Dendritic cell treated with granulocyte-macrophage colony-stimulating factor and Interleukin-4, amounts not matched to agents 40 ng/mL and 50 ng/mL, for 4 days (primary cell): Measurements from ENCODE around the gene PRKCH.

Experiments
- H3K27ac Mint-ChIP-seq: one replicate; pipeline ENCODE4 v1.8.0; 2022; ENCODE audit warnings: mild to moderate bottlenecking, mixed read lengths
- H3K27me3 Mint-ChIP-seq: one replicate; pipeline ENCODE4 v1.8.0; 2022; ENCODE audit warnings: mild to moderate bottlenecking, mixed read lengths
- H3K36me3 Mint-ChIP-seq: one replicate; pipeline ENCODE4 v1.8.0; 2022; ENCODE audit warnings: low read depth, mixed read lengths
- H3K4me1 Mint-ChIP-seq: one replicate; pipeline ENCODE4 v1.8.0; 2022; ENCODE audit warnings: low read depth, mixed read lengths
- H3K4me3 Mint-ChIP-seq: one replicate; pipeline ENCODE4 v1.8.0; 2022; ENCODE audit warnings: mild to moderate bottlenecking, moderate library complexity, mixed read lengths
- H3K9me3 Mint-ChIP-seq: one replicate; pipeline ENCODE4 v1.8.0; 2022; ENCODE audit warnings: mixed read lengths
- intact Hi-C: fragments of 100-400 bp; cut with micrococcal nuclease; formaldehyde crosslinking; loops from one replicate; pipeline ENCODE4 v1.15.0; 2022

Gene PRKCH

DNA sequence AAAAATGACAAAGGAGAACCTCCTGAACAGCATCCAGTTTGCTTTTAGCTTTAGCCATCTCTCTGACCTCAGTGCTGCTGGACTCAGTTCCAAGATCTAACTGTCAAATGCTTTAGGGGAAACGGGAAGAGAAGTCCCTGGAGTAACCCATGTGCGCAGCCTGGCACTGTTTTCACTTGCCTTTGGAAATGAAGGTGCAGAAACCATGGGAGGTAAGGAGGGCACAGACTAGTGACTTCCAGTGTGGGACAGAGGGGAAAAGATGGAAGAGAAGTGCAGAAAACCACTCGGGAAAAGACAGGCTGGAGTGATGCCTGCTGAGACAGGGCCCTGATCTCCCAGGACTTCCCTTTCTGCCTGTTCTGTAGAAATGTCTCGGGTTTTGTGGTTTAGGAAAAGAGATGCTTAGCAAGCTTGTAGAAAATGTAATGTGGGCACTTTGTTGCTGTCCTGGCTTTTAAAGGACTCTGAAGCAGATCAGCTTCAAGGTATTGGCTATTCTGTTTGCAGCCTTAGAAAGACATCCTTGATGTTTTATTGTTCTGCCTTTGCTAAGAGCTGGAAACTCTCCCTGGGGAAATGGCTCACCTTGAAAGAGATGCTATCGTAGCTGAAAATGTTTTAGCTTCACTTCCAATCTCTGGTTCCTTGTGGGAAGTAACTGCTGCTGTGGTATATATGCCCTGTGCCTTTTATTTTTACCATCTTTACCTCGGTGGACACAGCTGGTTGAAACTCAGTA is 249.3 kb downstream of the PRKCH start:
- H3K27ac Mint-ChIP-seq: peak overlapping the region; percentile 90
- H3K27me3 Mint-ChIP-seq: no peaks in the 10 kb centered on the region
- intact Hi-C loops: loop anchor here (2.0 to 5.0 kb wide), 2 partner anchors 18 to 127 kb away; partner anchors contain the start of gene HIF1A
- no peaks in the 10 kb centered on the region for H3K9me3 Mint-ChIP-seq
- H3K4me1 Mint-ChIP-seq: peaks cover 87% of the 10 kb centered on the region
- peak overlapping the region; percentile 76 for H3K4me3 Mint-ChIP-seq
- peaks cover 4% of the 10 kb centered on the region for H3K36me3 Mint-ChIP-seq

DNA sequence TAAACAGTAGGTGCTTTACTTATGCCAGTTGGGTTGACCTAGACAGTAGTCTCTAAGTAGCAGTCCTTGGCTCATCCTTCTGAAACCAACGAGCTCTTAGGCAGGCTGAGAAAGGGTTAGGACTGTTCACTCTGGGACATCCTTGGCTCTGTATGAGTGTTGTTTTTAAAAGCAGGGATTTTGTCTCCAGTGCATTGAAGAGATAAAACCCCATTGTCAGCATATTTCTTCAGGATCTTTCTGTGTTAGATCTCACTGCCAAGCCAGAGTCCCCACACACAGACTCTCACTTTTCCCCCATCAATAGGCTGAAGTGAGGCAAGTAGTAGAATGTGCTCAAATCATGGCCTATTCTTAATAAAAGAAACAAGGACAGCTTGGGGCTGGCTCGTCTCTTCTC is 250.5 kb downstream of the PRKCH start:
- Mint-ChIP-seq H3K27me3 (no peaks in the 10 kb centered on the region), H3K4me3 (peak overlapping the region; percentile 28), H3K27ac (peak overlapping the region; percentile 90), H3K9me3 (no peaks in the 10 kb centered on the region), H3K36me3 (peaks cover 4% of the 10 kb centered on the region), H3K4me1 (peaks cover 87% of the 10 kb centered on the region)
- intact Hi-C loops: loop anchor here (2.0 to 5.0 kb wide), 2 partner anchors 19 to 125 kb away; partner anchors contain the start of gene HIF1A

- Mint-ChIP-seq H3K4me3 (peak overlapping the region; percentile 42), H3K9me3 (no peaks in the 10 kb centered on the region), H3K4me1 (peaks cover 81% of the 10 kb centered on the region), H3K27ac (peak overlapping the region; percentile 90), H3K27me3 (no peaks in the 10 kb centered on the region), H3K36me3 (no peaks in the 10 kb centered on the region)
- intact Hi-C loops: loop anchor here (5.0 kb wide), 1 partner anchor 124 kb away; the partner anchor contains the start of gene HIF1A
Measured at GRCh38 chr14:61573321-61573720, 251.9 kb downstream of the PRKCH start.

DNA sequence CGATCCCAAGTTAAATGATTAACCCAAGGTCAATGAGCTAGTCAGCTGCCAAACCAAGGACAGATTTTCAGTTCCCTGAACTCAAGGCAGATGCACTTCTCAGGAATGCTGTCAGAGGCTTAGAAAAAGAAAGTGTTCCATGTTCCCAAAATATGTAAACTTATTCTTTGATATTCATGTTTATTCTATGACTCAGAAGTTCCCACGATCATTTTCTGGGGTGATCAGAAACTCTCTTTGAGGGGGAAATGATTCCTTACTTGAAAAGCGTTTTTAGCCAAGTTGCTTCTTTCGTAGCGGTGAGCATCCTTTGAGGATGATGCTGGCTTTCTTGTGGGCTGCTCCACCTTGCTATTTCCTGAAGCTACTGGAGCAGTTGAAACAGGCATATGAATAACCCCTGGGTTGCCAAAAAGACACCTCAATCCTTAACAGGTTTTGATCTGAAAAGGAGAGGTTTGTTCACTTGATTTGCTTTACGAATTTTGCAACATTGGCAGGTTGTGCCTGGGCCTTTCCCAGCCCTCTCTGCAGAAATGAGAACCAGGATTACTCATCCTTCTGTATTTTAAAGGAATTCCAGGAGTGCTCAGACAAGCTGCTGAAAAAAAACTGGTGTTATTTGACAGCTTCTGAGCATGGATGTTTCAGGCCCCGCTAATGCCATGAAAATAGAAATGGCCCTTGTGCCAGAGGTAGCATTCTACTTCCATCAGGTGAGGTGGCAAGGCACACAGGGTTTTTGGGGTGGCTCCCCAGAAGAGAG is 252.6 kb downstream of the PRKCH start:
- no peaks in the 10 kb centered on the region for H3K9me3 Mint-ChIP-seq
- peak overlapping the region; percentile 90 for H3K27ac Mint-ChIP-seq
- peaks cover 74% of the 10 kb centered on the region for H3K4me1 Mint-ChIP-seq
- H3K27me3 Mint-ChIP-seq: no peaks in the 10 kb centered on the region
- no peaks in the 10 kb centered on the region for H3K36me3 Mint-ChIP-seq
- H3K4me3 Mint-ChIP-seq: peak overlapping the region; percentile 42
- intact Hi-C loops: loop anchor here (5.0 kb wide), 1 partner anchor 123 kb away; the partner anchor contains the start of gene HIF1A

GRCh38 chr14:61574514-61574807 is 253.1 kb downstream of the PRKCH start:
- peak overlapping the region; percentile 90 for H3K27ac Mint-ChIP-seq
- intact Hi-C loops: loop anchor here (5.0 kb wide), 1 partner anchor 123 kb away; the partner anchor contains the start of gene HIF1A
- no peak overlapping the region for H3K4me3 Mint-ChIP-seq
- H3K9me3 Mint-ChIP-seq: no peaks in the 10 kb centered on the region
- H3K27me3 Mint-ChIP-seq: no peaks in the 10 kb centered on the region
- no peaks in the 10 kb centered on the region for H3K36me3 Mint-ChIP-seq
- H3K4me1 Mint-ChIP-seq: peaks cover 71% of the 10 kb centered on the region

- no peaks in the 10 kb centered on the region for H3K9me3 Mint-ChIP-seq
- intact Hi-C loops: no loop called here
- peaks cover 71% of the 10 kb centered on the region for H3K4me1 Mint-ChIP-seq
- no peak overlapping the region for H3K27ac Mint-ChIP-seq
- H3K36me3 Mint-ChIP-seq: no peaks in the 10 kb centered on the region
- no peak overlapping the region for H3K4me3 Mint-ChIP-seq
- H3K27me3 Mint-ChIP-seq: no peaks in the 10 kb centered on the region
Measured at GRCh38 chr14:61575126-61575525, 253.7 kb downstream of the PRKCH start.

GRCh38 chr14:61575551-61576150 is 254.3 kb downstream of the PRKCH start:
- H3K27me3 Mint-ChIP-seq: no peaks in the 10 kb centered on the region
- peaks cover 71% of the 10 kb centered on the region for H3K4me1 Mint-ChIP-seq
- peak overlapping the region; percentile 59 for H3K27ac Mint-ChIP-seq
- intact Hi-C loops: no loop called here
- no peaks in the 10 kb centered on the region for H3K36me3 Mint-ChIP-seq
- no peak overlapping the region for H3K4me3 Mint-ChIP-seq
- H3K9me3 Mint-ChIP-seq: no peaks in the 10 kb centered on the region

DNA sequence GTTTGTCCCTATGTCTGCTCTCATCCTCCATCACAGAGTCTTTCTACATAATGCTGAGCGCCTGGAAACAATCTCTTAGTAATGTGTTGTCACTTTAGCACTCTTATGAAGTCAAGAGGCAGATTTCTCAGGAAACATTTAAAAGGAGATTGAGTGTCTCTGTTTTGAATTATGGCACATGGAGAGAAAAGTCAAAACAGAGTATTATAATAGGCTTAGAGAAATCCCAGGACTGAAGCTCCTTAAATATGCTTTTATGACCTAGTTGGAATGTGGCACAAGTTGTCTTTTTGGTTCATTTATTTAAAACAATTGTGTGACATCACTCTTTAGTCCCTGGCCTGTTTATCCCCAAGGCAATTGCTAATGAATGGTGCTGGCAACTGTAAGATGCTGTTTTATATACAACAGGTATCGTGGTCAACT is 256.1 kb downstream of the PRKCH start:
- Mint-ChIP-seq H3K27ac (no peak overlapping the region), H3K4me3 (no peak overlapping the region), H3K9me3 (no peaks in the 10 kb centered on the region), H3K4me1 (peaks cover 67% of the 10 kb centered on the region), H3K36me3 (no peaks in the 10 kb centered on the region), H3K27me3 (no peaks in the 10 kb centered on the region)
- intact Hi-C loops: no loop called here

GRCh38 chr14:61578745-61579144 is 257.4 kb downstream of the PRKCH start:
- Mint-ChIP-seq H3K27ac (no peak overlapping the region), H3K4me1 (peaks cover 55% of the 10 kb centered on the region), H3K4me3 (no peak overlapping the region), H3K9me3 (no peaks in the 10 kb centered on the region), H3K36me3 (no peaks in the 10 kb centered on the region), H3K27me3 (no peaks in the 10 kb centered on the region)
- intact Hi-C loops: no loop called here

- Mint-ChIP-seq H3K4me3 (no peak overlapping the region), H3K9me3 (no peaks in the 10 kb centered on the region), H3K27ac (no peak overlapping the region), H3K4me1 (peaks cover 43% of the 10 kb centered on the region), H3K27me3 (no peaks in the 10 kb centered on the region), H3K36me3 (no peaks in the 10 kb centered on the region)
- intact Hi-C loops: no loop called here
Measured at GRCh38 chr14:61581340-61581739, 260.0 kb downstream of the PRKCH start.

- H3K4me1 Mint-ChIP-seq: peaks cover 39% of the 10 kb centered on the region
- H3K27me3 Mint-ChIP-seq: no peaks in the 10 kb centered on the region
- H3K4me3 Mint-ChIP-seq: no peak overlapping the region
- no peak overlapping the region for H3K27ac Mint-ChIP-seq
- no peaks in the 10 kb centered on the region for H3K9me3 Mint-ChIP-seq
- H3K36me3 Mint-ChIP-seq: no peaks in the 10 kb centered on the region
- intact Hi-C loops: no loop called here
Measured at GRCh38 chr14:61581955-61582615, 260.7 kb downstream of the PRKCH start.

DNA sequence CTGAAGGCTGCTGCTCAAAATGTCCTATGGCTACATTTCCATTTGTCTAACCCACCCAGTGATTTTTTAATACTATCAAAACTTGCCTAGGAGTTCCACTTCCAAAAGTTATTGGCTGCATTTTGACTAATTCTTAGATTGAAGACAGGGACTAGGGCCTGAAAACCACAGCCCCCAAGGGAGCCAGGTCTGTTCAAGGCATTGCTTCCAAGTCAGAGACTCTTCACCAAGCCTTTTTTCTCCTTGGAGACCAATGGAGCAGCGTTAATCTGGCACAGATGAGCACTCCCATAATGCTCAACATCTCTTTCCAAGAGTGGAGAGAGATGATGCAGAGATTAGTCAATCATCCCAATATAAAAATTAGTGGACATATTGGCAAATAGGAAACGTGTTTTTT is 261.4 kb downstream of the PRKCH start:
- Mint-ChIP-seq H3K4me3 (no peak overlapping the region), H3K27ac (no peak overlapping the region), H3K27me3 (no peaks in the 10 kb centered on the region), H3K4me1 (peaks cover 35% of the 10 kb centered on the region), H3K9me3 (no peaks in the 10 kb centered on the region), H3K36me3 (no peaks in the 10 kb centered on the region)
- intact Hi-C loops: no loop called here

DNA sequence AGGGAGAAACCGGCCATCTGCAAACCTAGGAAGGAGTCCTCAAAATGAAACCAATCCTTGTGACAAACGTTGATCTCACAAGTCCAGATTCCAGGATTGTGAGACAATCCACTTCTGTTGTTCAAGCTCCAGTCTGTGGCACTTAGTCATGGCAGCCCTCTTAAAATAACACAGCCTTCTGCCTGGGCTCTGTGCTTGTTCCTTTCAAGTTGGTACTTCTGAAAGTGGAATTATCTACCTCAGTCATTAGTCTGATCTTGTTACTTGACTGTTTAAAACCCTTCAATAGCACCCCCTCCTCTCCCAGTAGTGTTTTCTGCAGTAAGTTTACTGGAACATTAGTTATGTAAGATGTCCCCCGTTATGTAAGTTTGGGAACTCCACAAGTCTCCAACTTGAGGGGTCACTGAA is 263.0 kb downstream of the PRKCH start:
- Mint-ChIP-seq H3K9me3 (no peaks in the 10 kb centered on the region), H3K4me1 (peaks cover 43% of the 10 kb centered on the region), H3K27me3 (no peaks in the 10 kb centered on the region), H3K36me3 (no peaks in the 10 kb centered on the region), H3K4me3 (no peak overlapping the region), H3K27ac (no peak overlapping the region)
- intact Hi-C loops: no loop called here
